GM13977 (cell line): ENCODE measurements around the gene DDO.
A peak's percentile ranks its signal among the peaks of the same experiment; 100 is the strongest.

Source experiments
- DNase-seq: peaks from one replicate; pipeline ENCODE4 v3.0.0; 2012; ENCODE audit warnings: low spot score
- in situ Hi-C: fragments of 300-500 bp; cut with MboI; formaldehyde crosslinking; loops from one replicate; pipeline ENCODE4 v1.12.0; 2022; ENCODE audit warnings: low sequenced_read_pairs, low pct_unique_long_range_greater_than_20kb, mixed read lengths, inconsistent platforms; ENCODE audit not compliant: unreplicated experiment
- TF ChIP-seq, protein P1 (sequence below): IDR thresholded peaks from 2 replicates; pipeline ENCODE4 v1.5.1; 2012; ENCODE audit warnings: mild to moderate bottlenecking, control low read depth; ENCODE audit not compliant: insufficient read depth; ENCODE audit errors: extremely low read depth, missing control alignments

Gene DDO

DNA sequence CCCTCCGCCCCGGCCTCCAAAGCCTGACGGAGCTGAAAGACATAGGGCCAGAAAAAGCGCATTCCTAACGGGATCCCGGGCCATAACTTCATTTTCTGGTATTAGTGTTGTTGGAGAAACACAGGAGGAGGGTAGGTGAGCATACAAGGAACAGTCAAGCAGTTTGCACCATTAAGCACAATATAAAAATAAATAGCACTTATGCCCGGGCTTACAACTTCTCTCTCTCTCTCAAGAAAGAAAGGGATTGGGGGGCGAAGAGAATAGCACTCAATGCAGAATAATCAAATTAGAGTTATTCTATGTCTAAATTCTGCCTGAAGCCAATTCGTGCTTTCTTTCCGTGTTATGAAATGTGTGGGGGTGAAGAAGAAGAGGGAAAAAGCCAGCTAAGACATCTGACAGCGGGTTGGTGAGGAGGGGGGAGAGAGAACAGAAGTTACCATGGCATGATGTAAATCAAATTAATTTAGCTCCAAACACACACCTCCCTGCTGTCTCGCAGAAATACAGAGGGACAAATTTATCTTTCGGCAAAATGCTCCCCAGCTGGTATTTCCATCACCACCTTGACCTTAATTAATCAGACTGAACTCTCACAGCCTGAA is 56.7 kb downstream of the DDO start:
- in situ Hi-C loops: no loop called here
- no peak for DNase-seq
- TF ChIP-seq, protein P1, sequence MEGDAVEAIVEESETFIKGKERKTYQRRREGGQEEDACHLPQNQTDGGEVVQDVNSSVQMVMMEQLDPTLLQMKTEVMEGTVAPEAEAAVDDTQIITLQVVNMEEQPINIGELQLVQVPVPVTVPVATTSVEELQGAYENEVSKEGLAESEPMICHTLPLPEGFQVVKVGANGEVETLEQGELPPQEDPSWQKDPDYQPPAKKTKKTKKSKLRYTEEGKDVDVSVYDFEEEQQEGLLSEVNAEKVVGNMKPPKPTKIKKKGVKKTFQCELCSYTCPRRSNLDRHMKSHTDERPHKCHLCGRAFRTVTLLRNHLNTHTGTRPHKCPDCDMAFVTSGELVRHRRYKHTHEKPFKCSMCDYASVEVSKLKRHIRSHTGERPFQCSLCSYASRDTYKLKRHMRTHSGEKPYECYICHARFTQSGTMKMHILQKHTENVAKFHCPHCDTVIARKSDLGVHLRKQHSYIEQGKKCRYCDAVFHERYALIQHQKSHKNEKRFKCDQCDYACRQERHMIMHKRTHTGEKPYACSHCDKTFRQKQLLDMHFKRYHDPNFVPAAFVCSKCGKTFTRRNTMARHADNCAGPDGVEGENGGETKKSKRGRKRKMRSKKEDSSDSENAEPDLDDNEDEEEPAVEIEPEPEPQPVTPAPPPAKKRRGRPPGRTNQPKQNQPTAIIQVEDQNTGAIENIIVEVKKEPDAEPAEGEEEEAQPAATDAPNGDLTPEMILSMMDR: no peak

DNA sequence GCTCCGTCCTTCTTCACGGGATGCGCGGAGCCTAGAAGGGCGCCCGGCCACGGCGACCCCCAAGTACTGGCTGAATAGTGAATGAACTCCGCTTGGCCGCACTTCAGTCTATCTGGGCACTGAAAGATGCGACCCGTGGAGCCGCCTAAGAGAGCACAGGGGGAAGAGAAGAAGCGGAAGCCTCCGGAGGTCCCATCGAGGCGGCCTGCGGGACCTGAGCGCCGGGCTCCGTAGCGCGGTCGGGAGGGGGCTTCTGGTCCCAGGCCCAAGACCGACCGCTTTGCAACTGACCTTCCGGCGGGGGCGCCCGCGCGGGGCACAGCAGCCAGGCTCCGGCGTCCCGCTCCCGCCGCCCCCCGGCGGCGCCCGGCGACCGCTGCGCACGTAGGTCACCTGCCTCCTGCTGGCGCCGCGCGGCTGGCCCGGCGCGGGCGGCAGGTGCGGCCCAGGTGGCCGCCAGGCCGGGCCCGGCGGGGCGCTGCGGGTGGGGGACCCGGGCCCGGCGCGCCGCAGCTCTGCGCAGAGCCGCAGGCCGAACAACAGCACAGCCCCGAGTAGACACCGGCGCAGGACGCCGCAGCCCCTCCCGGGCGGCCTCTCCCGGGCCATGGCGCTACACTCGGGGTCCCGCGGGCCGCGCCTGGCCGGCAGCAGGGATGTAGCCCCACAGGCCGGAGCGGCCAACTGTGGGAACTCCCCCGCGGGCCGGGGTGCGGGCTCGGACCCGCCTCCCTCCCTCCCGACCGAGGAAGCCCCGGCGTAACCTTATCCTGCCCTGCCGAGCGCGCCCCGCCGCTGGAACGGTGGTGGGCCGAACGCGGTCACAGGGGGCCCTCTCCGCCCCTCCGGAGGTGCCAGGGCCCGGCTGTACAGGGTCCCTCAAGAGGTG is 57.5 kb downstream of the DDO start, which contains the start of gene METTL24:
METTL24 (minus strand) TSS at position 686 of the 889 bp plus-strand sequence; CDS start at position 609, 77 bp downstream.
- TF ChIP-seq, protein P1: peak; percentile 10
- peak; percentile 39 for DNase-seq
- in situ Hi-C loops: no loop called here

DNA sequence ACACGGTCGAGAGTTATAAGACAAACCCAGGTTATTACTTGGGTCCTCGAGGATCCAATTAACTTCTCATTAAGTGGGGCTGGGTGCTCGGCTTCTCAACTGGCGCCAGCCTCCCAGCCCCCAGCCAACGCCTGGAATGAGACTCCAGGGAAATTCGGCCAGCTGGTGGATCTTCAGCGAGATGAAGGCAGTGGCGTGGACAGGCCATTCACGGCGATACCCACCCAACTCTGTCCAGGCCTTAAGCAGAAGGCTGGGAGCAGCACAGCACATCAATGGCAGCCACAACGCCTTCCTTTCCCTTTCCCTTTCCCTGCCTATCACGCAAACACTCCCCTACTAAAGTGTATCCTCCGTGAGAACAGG is 58.1 kb downstream of the DDO start:
- TF ChIP-seq, protein P1: no peak
- in situ Hi-C loops: no loop called here
- no peak for DNase-seq

DNA sequence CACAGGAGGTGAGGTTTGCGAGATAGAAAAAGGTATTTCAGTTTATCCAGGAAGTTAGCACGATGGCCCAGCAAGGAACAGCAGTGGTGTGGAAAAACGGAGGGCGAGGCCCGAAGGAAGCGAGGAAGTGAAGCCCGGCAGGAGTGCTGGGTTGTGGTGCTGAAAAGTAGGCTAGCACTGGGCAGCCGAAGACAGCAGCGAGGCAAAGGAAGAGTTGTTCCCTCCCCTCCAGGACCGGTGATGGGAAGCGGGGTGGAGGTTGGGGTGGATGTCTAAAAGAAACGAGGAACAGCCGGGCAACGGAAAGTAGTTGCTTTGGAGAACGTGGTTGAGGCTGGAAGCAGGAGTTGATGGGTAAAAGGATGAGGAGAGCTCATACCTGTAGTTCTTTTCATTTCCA is 58.6 kb downstream of the DDO start:
- in situ Hi-C loops: no loop called here
- DNase-seq: no peak
- TF ChIP-seq, protein P1: no peak

DNA sequence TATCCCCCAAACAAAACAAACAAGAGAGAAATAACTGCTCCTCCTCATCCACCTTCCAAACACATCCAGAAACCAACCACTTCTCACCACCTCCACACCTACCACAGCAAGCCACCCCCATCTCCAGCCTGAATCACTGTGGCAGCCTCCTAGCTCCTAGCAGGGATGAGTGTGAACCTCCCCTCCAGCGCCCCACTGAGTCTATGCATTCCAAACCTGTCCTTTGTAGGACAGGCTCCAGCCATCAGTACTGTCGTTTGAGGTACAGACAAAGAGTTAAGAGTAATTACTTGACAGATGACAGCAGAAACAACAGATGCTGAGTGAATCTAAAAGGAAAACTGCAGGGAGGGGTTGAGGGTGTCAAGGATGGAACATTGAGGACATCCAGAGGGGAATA is 59.6 kb downstream of the DDO start:
- in situ Hi-C loops: no loop called here
- DNase-seq: no peak
- TF ChIP-seq, protein P1: no peak

DNA sequence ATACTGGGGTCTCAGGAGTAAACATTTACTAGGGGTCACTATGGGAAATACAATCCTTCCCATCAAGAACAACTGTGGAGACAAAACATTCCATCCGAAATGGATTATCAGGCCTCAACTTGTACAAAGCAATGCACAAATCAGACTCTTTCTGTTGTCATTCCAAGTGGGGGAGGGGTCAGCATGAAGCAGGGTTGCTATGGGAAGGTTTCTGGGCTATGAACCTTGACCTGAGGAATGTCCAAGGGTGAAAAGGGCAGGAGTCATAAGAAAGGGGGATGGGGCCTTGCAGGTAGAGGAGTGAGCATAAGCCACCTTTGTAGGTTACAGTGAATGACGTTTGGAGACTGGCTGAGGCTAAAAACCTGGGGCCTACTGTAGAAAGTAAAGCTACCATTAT is 60.4 kb downstream of the DDO start:
- no peak for DNase-seq
- in situ Hi-C loops: no loop called here
- TF ChIP-seq, protein P1: no peak
